Upper lobe of right lung (tissue), 1 donor: Measurements from ENCODE around the gene EYA2. TPM values are rescaled to one million over a fixed set of nuclear protein-coding genes. Genes with fewer than 3 reads are reported as not detected.

Experiments
- ATAC-seq: fragments of 200-7000 bp; cut with Tn5 transposase; one replicate; pipeline ENCODE4 v1.9.1; 2020; ENCODE audit warnings: mild to moderate bottlenecking, moderate library complexity
- DNase-seq: peaks from one replicate; pipeline ENCODE4 v3.0.0-alpha.2; 2020
- H3K27ac ChIP-seq: fragments of 200-600 bp; one replicate; pipeline ENCODE4 v1.8.0; 2022
- H3K27me3 ChIP-seq: fragments of 200-600 bp; one replicate; pipeline ENCODE4 v1.8.0; 2022; ENCODE audit warnings: mild to moderate bottlenecking
- H3K36me3 ChIP-seq: fragments of 200-600 bp; one replicate; pipeline ENCODE4 v1.8.0; 2022
- H3K4me1 ChIP-seq: fragments of 200-600 bp; one replicate; pipeline ENCODE4 v1.8.0; 2022
- H3K4me3 ChIP-seq: fragments of 200-600 bp; one replicate; pipeline ENCODE4 v1.8.0; 2022; ENCODE audit warnings: mild to moderate bottlenecking
- H3K9me3 ChIP-seq: fragments of 200-600 bp; one replicate; pipeline ENCODE4 v1.8.0; 2022
- CTCF ChIP-seq: fragments of 200-600 bp; IDR thresholded peaks from one replicate; pipeline ENCODE4 v1.8.0; 2022; ENCODE audit warnings: antibody characterized with exemption
- intact Hi-C: fragments of 100-400 bp; cut with DNase I; formaldehyde crosslinking; loops from one replicate; pipeline ENCODE4 v1.11.0; 2022
- total RNA-seq: library from RNA; stranded (reverse); fragmentation: NEBNext Ultra II Directional; extraction: Animal tissue kit (Norgen Biotek cat#: 25700); gene quantifications from one replicate; pipeline ENCODE4 v1.2.1, GENCODE V29; 2021
- donor health status: DM: no; HTN: yes; CAD: no; lungs with severe emphysema.

EYA2 gene
- total RNA-seq, 1 donor from 2014 or later, result 1.8 TPM

DNA sequence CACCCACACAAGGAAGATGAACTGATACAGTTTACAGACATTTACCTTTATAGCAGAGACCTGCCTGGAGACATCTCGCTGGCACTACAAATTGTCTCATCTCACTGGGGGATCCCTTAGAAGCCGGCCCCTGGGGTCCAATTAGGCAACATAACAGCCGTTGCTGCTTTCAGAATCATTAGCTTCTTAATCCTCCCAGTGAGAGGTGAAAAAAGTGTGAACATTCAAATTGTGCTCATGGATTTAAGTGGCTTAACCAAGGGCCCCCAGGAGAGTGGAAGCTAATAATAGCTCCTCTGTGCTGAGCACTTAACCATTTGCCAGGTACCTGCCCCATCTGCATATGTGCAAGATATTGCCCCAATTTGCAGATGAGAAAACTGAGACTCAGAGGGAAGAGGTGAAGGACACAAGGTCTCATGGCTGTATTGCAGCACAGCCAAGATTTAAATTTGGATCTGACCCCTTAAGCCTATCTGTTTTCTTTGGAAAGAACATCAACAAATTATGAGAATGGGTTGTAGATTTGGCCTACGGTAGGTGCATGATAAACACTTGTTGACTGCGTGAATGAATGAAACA is 101.0 kb downstream of the EYA2 start:
- no peaks in the 10 kb centered on the region for H3K36me3 ChIP-seq
- DNase-seq (no peak), ATAC-seq (no peak)
- peaks cover 17% of the 10 kb centered on the region for H3K27me3 ChIP-seq
- H3K27ac ChIP-seq, result no peak overlapping the region
- H3K9me3 ChIP-seq, result no peaks in the 10 kb centered on the region
- TF ChIP-seq CTCF, result no peak
- no peaks in the 10 kb centered on the region for H3K4me1 ChIP-seq
- no peak overlapping the region for H3K4me3 ChIP-seq
- intact Hi-C loops, result no loop called here

DNA sequence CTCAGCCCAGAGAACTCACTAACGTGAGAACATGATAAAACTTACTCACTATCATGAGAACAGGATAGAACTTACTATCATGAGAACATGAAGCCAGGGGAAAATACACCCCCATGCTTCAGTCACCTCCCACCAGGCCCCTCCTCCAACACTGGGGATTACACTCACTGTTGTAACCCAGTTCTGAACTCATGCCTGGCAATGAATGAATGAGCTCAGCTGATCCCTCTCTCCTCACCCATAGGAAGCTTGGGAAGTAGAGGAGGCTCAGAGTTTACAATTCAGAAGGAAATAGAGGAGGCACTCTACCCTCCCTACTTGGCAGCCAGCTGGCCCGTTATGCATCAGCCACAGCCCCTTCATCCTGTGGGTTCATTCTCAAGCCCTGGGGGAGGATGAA is 102.5 kb downstream of the EYA2 start:
- no peak for DNase-seq
- H3K27me3 ChIP-seq, result peaks cover 17% of the 10 kb centered on the region
- no peaks in the 10 kb centered on the region for H3K9me3 ChIP-seq
- intact Hi-C loops, result no loop called here
- no peak for ATAC-seq
- H3K27ac ChIP-seq, result no peak overlapping the region
- no peaks in the 10 kb centered on the region for H3K36me3 ChIP-seq
- no peak for TF ChIP-seq CTCF
- no peak overlapping the region for H3K4me3 ChIP-seq
- H3K4me1 ChIP-seq, result no peaks in the 10 kb centered on the region

DNA sequence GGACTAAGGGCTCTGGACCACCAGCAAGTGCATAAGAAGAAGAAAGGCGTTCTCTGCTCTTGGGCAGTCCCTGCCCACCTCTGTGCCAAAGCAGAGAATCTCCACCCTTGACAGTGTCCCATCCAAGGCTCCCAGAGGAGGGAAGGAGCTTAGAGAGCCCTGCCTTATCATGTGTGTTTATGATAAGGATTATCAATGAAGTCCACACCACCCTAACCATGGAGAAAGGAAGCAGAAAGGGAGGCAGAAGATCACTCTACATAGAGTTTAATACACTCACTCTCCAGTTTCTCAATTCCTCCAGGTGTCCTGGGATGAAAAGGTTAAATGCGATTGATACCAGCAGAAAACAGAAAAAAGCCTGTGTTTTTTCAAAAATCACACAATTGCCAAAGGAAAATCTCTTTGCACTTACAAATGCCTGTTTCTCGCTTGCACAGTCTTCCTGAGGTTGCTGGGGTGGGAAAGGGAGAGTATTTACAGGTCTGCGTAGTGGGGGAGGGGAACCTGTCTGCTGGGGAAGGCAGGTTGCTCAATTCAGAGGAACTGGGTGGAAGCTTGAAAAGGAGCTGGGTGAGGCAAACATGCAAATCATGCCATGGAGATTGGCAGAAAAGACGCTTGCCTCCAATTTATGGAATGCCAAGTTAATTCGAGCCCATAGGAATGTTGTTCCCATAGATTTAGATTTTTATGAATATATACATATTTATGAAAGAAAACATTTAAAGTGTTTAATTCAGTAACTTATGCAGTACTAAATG is 104.0 kb downstream of the EYA2 start:
- no peak for TF ChIP-seq CTCF
- no peak overlapping the region for H3K27ac ChIP-seq
- no peaks in the 10 kb centered on the region for H3K9me3 ChIP-seq
- H3K36me3 ChIP-seq, result no peaks in the 10 kb centered on the region
- intact Hi-C loops, result no loop called here
- DNase-seq (no peak), ATAC-seq (peak; percentile 43)
- H3K4me1 ChIP-seq, result no peaks in the 10 kb centered on the region
- H3K27me3 ChIP-seq, result peaks cover 11% of the 10 kb centered on the region
- H3K4me3 ChIP-seq, result no peak overlapping the region

DNA sequence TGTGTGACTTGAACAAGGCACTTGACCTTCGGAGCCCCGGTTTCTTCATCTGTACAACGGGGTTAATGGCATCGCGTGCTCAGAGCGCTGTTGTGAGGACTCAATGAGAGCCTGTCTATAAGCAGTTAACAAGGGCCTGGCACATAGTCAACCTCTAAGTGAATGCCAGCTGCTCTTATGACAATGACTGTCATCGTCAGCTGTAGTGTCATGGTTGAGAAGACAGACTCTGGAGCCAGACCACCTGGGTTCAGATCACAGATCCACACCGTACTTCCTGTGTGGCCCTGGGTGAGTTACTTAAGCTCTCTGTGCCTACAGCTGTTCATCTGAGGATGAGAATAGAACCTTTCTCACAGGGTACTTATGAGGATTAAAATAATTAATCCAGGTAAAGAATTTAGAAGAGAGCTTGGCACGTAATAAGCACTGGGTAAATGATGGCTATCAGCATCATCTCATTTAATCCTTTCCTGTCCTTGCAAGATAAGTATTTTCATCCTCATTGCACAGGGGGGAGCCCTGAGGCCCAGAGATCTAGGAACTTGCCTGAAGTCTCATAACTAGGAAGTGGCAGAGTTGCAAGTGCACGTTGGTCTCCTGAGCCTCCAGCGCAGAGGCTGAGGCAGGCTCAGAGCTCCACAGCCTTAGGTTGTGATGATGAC is 105.3 kb downstream of the EYA2 start:
- no peak for TF ChIP-seq CTCF
- ATAC-seq (no peak), DNase-seq (no peak)
- peaks cover 9% of the 10 kb centered on the region for H3K27me3 ChIP-seq
- H3K9me3 ChIP-seq, result no peaks in the 10 kb centered on the region
- no peaks in the 10 kb centered on the region for H3K4me1 ChIP-seq
- no peak overlapping the region for H3K27ac ChIP-seq
- intact Hi-C loops, result no loop called here
- H3K4me3 ChIP-seq, result no peak overlapping the region
- H3K36me3 ChIP-seq, result no peaks in the 10 kb centered on the region

DNA sequence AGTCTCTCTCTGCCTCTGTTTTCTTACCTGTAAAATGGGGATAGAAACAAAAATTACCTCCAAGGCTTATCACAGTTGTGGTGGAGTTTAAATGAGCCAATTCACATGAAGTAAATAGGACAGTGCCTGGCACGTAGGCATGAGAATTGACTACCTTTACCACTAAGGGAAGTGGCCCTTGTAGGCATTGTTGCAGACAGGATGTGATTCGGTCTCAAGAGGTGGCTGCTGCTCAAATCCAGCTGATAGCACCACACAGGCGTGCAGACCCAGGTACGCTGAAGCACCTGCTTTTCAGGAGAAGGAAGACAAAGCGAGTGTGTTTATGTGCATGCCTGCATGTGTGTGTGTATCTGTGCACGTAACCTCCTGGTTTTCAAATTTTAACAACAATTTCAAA is 108.6 kb downstream of the EYA2 start:
- Histone ChIP-seq H3K4me1 (no peaks in the 10 kb centered on the region), H3K27me3 (peaks cover 9% of the 10 kb centered on the region), H3K4me3 (no peak overlapping the region), H3K9me3 (no peaks in the 10 kb centered on the region), H3K27ac (no peak overlapping the region), H3K36me3 (no peaks in the 10 kb centered on the region)
- DNase-seq, result no peak
- ATAC-seq, result no peak
- intact Hi-C loops, result no loop called here
- TF ChIP-seq CTCF, result no peak
